Esophagus muscularis mucosa (tissue), 4 donors: Measurements from ENCODE around the gene REX1BD.

ENCODE experiments used
- EP300 ChIP-seq: sonication (generic); formaldehyde crosslinking; IDR thresholded peaks from one replicate; pipeline ENCODE4 v1.6.1; 2017; ENCODE audit warnings: antibody characterized with exemption
- POLR2A ChIP-seq: fragments of 450-650 bp; IDR thresholded peaks from one replicate; pipeline ENCODE4 v1.6.1; 2017; ENCODE audit warnings: antibody characterized with exemption, moderate library complexity, mild to moderate bottlenecking, low read depth
- POLR2AphosphoS5 ChIP-seq, 2 donors: sonication (generic); formaldehyde crosslinking; IDR thresholded peaks; one replicate each; pipeline ENCODE4 v1.6.1; 2017; ENCODE audit warnings: antibody characterized with exemption in 2 of 2
- TF ChIP-seq, protein P1 (sequence below), 3 experiments: fragments of 200-600 bp in 2 of 3; fragments of 450-650 bp in 1 of 3; sonication (generic) in 2 of 3; IDR thresholded peaks; one replicate each; pipeline ENCODE4 v1.5.1; 2017 to 2019; ENCODE audit warnings: antibody characterized with exemption in 3 of 3, mild to moderate bottlenecking in 2 of 3, moderate library complexity in 1 of 3

DNA sequence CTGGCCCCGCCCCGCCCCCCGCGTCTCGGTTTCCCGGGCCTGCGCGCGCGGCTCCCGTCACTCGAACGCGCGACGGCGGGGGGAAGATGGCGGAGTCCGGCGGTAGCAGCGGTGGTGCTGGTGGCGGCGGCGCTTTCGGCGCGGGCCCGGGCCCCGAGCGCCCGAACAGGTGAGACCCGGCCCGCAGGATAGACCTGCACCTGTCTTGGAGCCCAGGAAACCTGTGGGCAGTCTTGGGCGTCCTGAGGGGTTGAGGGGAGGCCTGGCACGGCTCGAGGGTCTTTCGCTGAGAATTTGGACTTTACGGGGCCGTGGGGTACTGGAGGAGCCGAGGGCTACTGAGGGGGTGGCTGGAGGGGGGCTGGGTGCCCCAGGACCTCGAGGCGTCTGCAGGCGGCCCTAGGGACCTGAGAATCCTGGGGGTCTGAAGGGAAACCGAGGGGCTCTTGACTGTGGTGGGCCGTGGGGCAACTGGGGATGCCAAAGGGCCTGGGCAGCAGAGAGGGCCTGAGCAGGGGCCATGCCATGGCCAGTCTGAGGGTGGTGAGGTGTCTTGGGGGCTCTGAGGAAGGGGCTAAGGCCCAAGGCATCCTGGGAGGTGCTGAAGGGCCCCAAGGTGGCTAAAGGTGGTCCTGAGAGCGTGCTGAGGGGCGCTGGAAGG is 48.5 kb downstream of the REX1BD start, which contains the start of gene KLHL26:
- TF ChIP-seq POLR2A: peak; percentile 35
- TF ChIP-seq, protein P1, sequence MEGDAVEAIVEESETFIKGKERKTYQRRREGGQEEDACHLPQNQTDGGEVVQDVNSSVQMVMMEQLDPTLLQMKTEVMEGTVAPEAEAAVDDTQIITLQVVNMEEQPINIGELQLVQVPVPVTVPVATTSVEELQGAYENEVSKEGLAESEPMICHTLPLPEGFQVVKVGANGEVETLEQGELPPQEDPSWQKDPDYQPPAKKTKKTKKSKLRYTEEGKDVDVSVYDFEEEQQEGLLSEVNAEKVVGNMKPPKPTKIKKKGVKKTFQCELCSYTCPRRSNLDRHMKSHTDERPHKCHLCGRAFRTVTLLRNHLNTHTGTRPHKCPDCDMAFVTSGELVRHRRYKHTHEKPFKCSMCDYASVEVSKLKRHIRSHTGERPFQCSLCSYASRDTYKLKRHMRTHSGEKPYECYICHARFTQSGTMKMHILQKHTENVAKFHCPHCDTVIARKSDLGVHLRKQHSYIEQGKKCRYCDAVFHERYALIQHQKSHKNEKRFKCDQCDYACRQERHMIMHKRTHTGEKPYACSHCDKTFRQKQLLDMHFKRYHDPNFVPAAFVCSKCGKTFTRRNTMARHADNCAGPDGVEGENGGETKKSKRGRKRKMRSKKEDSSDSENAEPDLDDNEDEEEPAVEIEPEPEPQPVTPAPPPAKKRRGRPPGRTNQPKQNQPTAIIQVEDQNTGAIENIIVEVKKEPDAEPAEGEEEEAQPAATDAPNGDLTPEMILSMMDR (IDR thresholded peaks at IDR 0.05): no peak
- no peak for TF ChIP-seq EP300
- peak; percentile 73 to 92 for TF ChIP-seq POLR2AphosphoS5 (IDR thresholded peaks at IDR 0.05)
